ENCODE results near the gene CYCS.
"Not testable (repeated sequence)": the region's sequence is repeated elsewhere in the genome, so short reads cannot be mapped to it uniquely, and the experiment has no call there.

CYCS gene

DNA sequence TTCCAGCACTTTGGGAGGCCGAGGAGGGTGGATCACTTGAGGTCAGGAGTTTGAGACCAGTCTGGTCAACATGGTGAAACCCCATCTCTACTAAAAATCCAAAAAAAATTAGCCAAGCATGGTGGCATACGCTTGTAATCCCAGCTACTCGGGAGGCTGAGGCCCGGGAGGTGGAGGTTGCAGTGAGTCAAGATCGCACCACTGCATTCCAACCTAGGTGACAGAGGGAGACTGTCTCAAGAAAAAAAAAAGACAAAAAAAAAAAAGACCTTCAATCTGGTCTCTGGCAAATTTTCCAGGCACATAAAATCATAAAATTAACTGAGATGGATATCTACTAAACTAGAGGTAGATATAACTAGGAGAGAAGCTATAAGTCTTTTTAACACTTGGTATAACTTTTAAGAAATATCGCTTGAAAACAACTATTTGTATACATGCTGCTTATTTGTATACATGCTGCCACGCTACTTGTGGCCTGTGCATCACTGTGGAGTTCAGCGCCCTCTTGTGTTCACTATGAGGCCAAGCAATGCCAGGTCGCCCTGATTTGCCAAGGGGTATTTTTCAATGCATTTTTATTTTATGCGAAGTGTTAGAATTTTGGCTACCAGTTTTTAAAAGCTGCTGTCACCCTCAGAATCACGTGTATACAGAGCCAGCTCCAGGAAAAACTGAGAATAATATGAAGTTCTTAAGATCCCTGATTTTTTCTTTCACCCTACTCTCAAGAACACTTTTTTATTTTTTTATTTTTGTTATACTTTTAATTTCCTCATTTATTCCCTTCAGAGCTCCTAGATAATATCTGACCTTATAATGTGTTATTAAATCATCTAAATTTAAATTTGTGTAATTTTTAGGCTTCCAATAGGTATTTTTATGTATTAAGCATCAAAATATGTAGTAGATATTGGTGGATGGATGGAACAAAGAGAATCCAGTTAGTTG, 26.7 kb downstream of the CYCS start:
- Mint-ChIP-seq H3K9me3 (no peaks in the 10 kb centered on the region), H3K36me3 (no peaks in the 10 kb centered on the region), H3K4me3 (no peak overlapping the region), H3K27ac (no peak overlapping the region), H3K4me1 (peaks cover 15% of the 10 kb centered on the region)
- DNase-seq (ENCODE audit: low spot score in 2 of 2), result peak; percentile 18 to 65
- ATAC-seq, result peak; percentile 84

DNA sequence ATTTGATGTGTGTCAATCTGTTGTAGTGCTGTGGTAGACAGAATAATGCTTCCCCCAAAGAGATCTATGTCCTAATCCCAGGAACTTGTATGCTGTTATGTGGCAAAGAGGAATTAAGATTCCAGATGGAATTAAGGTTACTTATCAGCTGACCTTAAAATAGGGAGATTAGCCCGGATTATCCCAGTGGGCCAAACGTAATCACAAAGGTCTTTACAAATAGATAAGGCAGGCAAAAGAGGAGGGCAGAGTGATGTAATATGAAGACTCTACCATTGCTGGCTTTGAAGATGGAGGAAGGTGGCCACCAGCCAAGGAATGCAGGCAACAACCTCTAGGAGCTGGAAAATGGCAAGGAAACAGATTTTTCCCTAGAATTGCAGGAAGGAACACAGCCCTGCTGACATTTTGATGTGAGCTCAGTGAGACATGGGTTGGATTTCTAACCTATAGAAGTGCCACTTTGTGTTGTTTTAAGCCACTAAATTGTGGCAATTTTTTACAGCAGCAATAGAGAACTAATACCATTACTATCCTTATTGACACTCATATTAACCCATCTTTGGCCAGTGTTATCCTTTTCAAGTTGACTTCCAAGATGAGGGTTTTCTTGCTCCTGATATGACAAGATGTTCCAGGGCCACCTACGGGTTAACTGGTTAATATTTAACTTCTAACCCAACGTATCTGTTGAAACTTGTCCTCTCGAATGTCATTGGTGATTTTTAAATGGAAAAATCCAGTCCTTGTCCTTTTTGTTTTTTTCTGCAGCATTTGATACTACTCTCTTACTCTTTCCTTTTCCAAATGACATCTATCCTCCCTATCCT, 29.3 kb downstream of the CYCS start:
- peaks cover 18% of the 10 kb centered on the region for H3K4me1 Mint-ChIP-seq
- H3K9me3 Mint-ChIP-seq, result no peaks in the 10 kb centered on the region
- no peak overlapping the region for H3K4me3 Mint-ChIP-seq
- ATAC-seq, result no peak
- H3K36me3 Mint-ChIP-seq, result no peaks in the 10 kb centered on the region
- DNase-seq (ENCODE audit: low spot score in 2 of 2), result no peak
- H3K27ac Mint-ChIP-seq, result no peak overlapping the region

DNA sequence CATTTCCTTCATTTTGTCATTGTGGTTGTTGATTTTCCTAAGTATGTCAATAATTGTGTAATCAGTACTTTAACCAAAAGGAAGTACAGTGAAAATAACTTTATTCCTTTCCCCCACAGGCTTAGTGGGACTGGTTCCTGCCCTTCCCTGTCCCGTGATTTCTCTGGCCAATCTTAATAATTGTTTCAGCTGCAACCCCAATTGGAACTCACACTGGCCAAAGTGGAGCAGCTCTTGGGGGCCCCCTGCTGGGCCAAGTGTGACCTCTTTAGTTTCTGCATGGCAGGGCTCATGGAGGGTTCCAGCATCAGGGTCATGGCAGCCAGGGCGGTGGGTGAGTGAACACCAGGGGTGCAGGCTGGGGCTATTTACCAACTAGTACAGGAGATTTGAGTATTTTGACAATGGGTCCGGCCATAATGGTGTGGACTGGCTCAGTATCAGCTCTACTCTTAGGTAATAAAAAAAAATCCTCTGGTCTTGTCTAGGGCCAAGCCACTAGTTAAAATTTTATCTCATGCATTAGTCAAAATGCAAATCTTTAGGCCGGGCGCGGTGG, 31.7 kb downstream of the CYCS start:
- Mint-ChIP-seq H3K9me3 (no peaks in the 10 kb centered on the region), H3K4me3 (no peak overlapping the region), H3K4me1 (peaks cover 18% of the 10 kb centered on the region), H3K36me3 (no peaks in the 10 kb centered on the region), H3K27ac (no peak overlapping the region)
- ATAC-seq (peak; percentile 88), DNase-seq (ENCODE audit: low spot score in 2 of 2) (peak; percentile 78 to 88)

DNA sequence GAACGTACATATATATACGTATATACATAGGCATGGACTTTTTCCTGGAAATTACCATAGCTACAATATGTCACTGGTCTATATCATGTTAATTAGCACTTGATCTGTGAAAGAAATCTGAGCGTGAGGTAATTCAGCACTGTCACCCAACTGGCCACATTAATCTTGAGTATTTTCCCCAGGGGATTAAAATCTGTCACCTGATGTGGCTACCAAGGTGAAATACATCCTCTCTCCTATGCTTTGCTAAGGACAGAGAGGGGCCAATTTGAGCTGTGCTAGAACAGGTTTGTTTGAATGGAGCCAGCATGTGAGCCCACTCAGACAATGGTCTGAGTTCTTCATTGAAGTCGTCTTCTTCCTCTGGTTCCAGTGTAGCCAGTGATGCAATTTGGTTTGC, 33.3 kb downstream of the CYCS start:
- DNase-seq (ENCODE audit: low spot score in 2 of 2), result no peak
- Mint-ChIP-seq H3K4me1 (peaks cover 18% of the 10 kb centered on the region), H3K36me3 (no peaks in the 10 kb centered on the region), H3K4me3 (no peak overlapping the region), H3K27ac (no peak overlapping the region), H3K9me3 (no peaks in the 10 kb centered on the region)
- ATAC-seq, result no peak

DNA sequence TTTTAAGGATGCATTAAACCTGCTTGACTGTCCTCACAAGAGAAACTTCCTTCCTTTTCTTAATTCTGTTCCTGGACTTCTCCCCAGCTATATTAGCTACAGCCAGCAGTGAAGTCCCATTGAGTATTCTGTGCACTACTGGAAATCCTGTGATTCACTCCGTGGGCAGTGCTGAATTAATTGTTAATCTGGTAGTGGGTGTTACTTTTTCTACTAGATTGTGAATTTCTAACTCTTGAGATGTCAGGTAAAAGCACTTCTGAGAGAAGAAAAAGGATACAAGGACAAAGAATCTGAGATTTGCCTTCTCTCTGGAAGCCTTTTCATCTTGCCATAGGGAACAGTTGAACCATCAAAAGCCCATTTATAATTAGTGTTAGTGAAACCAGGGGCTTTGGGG, 33.9 kb downstream of the CYCS start:
- no peak for DNase-seq (ENCODE audit: low spot score in 2 of 2)
- Mint-ChIP-seq H3K36me3 (no peaks in the 10 kb centered on the region), H3K4me1 (peaks cover 18% of the 10 kb centered on the region), H3K9me3 (no peaks in the 10 kb centered on the region), H3K4me3 (no peak overlapping the region), H3K27ac (no peak overlapping the region)
- ATAC-seq, result no peak

DNA sequence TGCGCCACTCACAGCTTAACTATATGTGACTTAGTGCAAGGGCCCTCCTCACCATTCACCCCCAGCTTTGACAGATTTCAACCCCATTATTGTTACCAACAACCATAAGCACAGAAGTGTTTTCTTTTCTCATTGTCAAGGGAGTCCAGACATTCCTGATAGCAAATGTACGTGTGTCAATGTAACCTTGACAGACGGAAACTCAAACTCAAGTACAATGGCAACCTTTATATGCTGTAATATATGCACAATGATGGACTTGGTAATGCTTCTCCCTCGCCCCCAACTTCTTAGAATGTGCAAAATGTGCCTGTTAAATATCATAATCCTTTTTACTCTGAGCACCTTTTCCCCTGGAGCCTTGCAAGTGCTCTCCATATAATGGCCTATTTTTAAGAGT, 34.7 kb downstream of the CYCS start:
- Mint-ChIP-seq H3K9me3 (no peaks in the 10 kb centered on the region), H3K4me3 (no peak overlapping the region), H3K36me3 (no peaks in the 10 kb centered on the region), H3K27ac (no peak overlapping the region), H3K4me1 (peaks cover 18% of the 10 kb centered on the region)
- ATAC-seq (no peak), DNase-seq (ENCODE audit: low spot score in 2 of 2) (no peak)

DNA sequence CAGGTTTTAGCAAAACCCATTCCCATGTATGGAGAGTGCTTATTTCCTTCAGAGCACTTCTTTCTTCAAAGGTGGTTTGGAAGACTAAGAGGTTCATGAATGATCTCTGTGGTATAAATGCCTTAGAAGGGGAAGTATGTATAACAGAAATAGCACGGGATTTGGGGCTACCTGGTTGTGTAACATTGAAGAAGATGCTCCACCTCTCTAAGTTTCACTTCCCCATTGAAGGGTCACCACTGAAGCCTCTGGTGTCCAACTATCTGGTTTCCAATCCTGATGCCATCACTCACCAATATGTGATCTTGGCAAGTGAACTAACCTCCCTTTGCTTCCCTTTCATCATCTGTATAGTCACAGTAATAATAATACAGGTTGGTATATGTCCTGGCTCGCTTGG, 37.2 kb downstream of the CYCS start:
- H3K36me3 Mint-ChIP-seq, result no peaks in the 10 kb centered on the region
- no peak overlapping the region for H3K27ac Mint-ChIP-seq
- H3K4me1 Mint-ChIP-seq, result no peaks in the 10 kb centered on the region
- DNase-seq (ENCODE audit: low spot score in 2 of 2) (no peak), ATAC-seq (no peak)
- no peaks in the 10 kb centered on the region for H3K9me3 Mint-ChIP-seq
- H3K4me3 Mint-ChIP-seq, result no peak overlapping the region

DNA sequence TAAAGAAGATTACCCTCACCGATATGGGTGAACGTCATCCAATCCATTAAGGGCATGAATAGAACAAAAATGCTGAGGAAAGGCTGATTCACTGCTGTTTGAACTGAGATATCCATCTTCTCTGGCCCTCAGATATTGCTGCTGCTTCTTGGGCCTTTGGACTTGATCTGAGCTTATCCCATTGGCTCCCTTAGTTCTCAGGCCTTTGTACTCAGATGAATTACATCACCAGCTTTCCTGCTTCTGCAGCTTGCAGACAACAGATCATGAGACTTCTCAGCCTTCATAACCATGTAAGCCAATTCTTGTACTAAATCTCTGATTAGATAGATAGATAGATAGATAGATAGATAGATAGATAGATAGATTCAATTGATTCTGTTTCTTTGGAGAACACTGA, 40.2 kb downstream of the CYCS start:
- no peaks in the 10 kb centered on the region for H3K4me1 Mint-ChIP-seq
- ATAC-seq (no peak), DNase-seq (ENCODE audit: low spot score in 2 of 2) (no peak)

DNA sequence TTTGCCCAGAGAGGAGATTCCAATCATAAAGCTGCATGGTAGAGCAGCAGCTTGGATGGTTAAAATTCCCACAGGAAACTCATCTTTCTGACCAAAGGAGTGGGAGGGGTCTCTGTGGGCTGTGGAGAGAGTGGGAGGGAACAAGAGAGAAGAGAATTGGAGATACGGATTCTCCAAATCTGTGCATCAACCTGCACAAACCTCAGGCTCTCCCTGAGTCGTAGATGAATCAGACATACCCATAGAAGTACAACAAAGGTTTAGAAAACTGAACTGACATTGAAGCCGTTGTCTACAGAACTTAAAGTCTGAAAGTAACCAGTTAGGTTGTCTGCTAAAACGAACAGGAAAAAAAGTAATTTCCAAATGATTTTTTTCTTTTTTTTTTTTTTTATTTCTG, 41.9 kb downstream of the CYCS start:
- no peak for DNase-seq (ENCODE audit: low spot score in 2 of 2)
- H3K27ac Mint-ChIP-seq, result no peak overlapping the region
- H3K4me1 Mint-ChIP-seq, result no peaks in the 10 kb centered on the region
- no peaks in the 10 kb centered on the region for H3K36me3 Mint-ChIP-seq
- ATAC-seq, result no peak
- H3K9me3 Mint-ChIP-seq, result no peaks in the 10 kb centered on the region
- no peak overlapping the region for H3K4me3 Mint-ChIP-seq

More for the DNA sequence above, 40.2 kb downstream of the CYCS start:
- Mint-ChIP-seq H3K4me3 (no peak overlapping the region), H3K36me3 (no peaks in the 10 kb centered on the region), H3K9me3 (no peaks in the 10 kb centered on the region), H3K27ac (no peak overlapping the region)

DNA sequence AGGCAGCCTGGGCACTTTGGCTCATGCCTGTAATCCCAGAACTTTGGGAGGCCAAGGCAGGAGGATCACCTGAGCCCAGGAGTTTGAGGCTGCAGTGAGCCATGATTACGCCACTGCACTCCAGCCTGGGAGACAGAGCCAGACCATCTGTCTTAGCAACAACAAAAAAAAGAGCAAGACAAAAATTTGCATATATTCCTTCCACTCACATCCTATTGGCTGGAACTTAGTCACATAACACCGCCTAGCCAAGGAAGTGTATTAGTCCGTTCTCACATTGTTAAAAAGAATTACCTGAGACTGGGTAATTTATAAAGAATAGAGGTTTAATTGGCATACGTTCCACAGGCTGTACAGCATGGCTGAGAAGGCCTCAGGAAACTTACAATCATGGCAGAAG, 43.0 kb downstream of the CYCS start:
- not testable (repeated sequence) for DNase-seq (ENCODE audit: low spot score in 2 of 2); H3K4me1 Mint-ChIP-seq; H3K36me3 Mint-ChIP-seq; ATAC-seq; H3K27ac Mint-ChIP-seq; H3K4me3 Mint-ChIP-seq; H3K9me3 Mint-ChIP-seq

DNA sequence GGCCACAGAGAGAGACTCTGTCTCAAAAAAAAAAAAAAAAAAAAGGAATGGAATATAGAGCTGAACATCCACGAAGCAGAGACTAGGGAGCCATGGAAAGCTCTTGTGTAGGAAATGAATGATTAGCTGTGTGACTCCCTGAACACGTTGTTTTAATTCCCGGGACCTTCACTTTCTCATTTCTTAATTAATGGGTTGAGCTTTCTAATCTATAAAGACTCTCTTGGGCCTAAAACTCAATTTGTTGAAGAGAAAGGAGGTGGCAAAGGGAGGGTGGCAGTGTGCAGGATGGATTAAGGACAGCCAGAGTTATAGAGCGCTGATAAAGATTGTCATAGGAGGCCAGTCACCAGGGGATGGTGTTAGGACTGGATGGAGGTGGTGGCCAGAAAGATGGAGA, 48.0 kb downstream of the CYCS start:
- no peak overlapping the region for H3K27ac Mint-ChIP-seq
- H3K4me1 Mint-ChIP-seq, result no peaks in the 10 kb centered on the region
- no peaks in the 10 kb centered on the region for H3K9me3 Mint-ChIP-seq
- ATAC-seq, result no peak
- no peaks in the 10 kb centered on the region for H3K36me3 Mint-ChIP-seq
- H3K4me3 Mint-ChIP-seq, result no peak overlapping the region
- no peak for DNase-seq (ENCODE audit: low spot score in 2 of 2)

DNA sequence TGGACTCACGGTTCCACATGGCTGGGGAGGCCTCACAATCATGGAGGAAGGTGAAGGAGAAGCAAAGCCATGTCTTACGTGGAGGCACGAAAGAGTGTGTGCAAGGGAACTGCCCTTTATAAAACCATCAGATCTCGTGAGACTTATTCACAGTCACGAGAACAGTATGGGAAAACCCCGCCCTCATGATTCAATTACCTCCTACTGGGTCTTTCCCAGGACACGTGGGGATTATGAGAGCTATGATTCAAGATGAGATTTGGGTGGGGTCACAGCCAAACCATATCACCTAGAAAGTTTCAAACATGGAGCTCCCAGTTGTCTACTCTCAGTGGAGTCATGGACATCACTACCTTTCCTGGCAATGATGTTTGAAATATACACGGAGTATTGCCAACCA, 49.6 kb downstream of the CYCS start:
- H3K36me3 Mint-ChIP-seq, result no peaks in the 10 kb centered on the region
- no peaks in the 10 kb centered on the region for H3K9me3 Mint-ChIP-seq
- ATAC-seq, result peak; percentile 51

DNA sequence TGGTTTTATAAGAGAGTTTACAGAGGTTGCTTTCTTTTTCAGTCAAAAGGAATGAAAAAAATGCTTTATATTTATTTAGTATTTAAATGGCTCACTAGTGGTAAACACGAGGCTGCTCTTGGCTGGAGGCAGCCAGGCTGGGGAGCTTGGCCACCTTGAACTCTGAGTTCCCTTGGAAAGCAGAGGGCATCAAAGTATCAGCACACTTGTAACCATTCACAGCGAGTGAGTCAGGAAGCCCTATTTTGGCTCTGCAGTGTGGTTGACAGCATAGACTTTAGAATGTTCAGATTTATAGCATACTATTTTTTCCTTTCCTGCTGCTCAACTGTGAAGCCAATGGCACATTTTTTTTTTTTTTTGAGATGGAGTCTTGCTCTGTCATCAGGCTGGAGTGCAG, 51.6 kb downstream of the CYCS start:
- H3K36me3 Mint-ChIP-seq, result no peaks in the 10 kb centered on the region

More for the DNA sequence above, 49.6 kb downstream of the CYCS start:
- Mint-ChIP-seq H3K27ac (peak overlapping the region; percentile 34), H3K4me1 (no peaks in the 10 kb centered on the region), H3K4me3 (no peak overlapping the region)
- DNase-seq (ENCODE audit: low spot score in 2 of 2), result no peak

More for the DNA sequence above, 51.6 kb downstream of the CYCS start:
- ATAC-seq (no peak), DNase-seq (ENCODE audit: low spot score in 2 of 2) (no peak)
- H3K27ac Mint-ChIP-seq, result no peak overlapping the region
- peaks cover 8% of the 10 kb centered on the region for H3K4me1 Mint-ChIP-seq
- no peak overlapping the region for H3K4me3 Mint-ChIP-seq
- no peaks in the 10 kb centered on the region for H3K9me3 Mint-ChIP-seq

Measured in stimulated activated effector memory CD8-positive, alpha-beta T cell treated with anti-CD3 and anti-CD28 coated beads, Interleukin-12 subunit alpha, Interleukin-12 subunit beta, amount 100 ng/mL, for 72 hours (primary cell).